ENCODE measurements around the gene ATG101.
"Not testable (repeated sequence)": the region's sequence is repeated elsewhere in the genome, so short reads cannot be mapped to it uniquely, and the experiment has no call there.

Gene ATG101

GRCh38 chr12:52116222-52117125 lies 46.7 kb downstream of the ATG101 start:
- not testable (repeated sequence) for FAIRE-seq

- not testable (repeated sequence) for FAIRE-seq
Measured at GRCh38 chr12:52117806-52118475, 48.2 kb downstream of the ATG101 start.

- FAIRE-seq = no peak
Measured at GRCh38 chr12:52119398-52120254, 49.8 kb downstream of the ATG101 start.

GRCh38 chr12:52120951-52121823 lies 51.4 kb downstream of the ATG101 start:
- no peak for FAIRE-seq

- FAIRE-seq = no peak
Measured at GRCh38 chr12:52121824-52122539, 52.2 kb downstream of the ATG101 start.

GRCh38 chr12:52122540-52122871 lies 52.7 kb downstream of the ATG101 start:
- FAIRE-seq = no peak

- FAIRE-seq = no peak
Measured at GRCh38 chr12:52122904-52123303, 53.1 kb downstream of the ATG101 start.

- no peak for FAIRE-seq
Measured at GRCh38 chr12:52123487-52124186, 53.9 kb downstream of the ATG101 start.

- no peak for FAIRE-seq
Measured at GRCh38 chr12:52125476-52125900, 55.7 kb downstream of the ATG101 start.

- no peak for FAIRE-seq
Measured at GRCh38 chr12:52126050-52126604, 56.3 kb downstream of the ATG101 start.
